ENCODE measurements around the gene ARHGAP15.

The ARHGAP15 gene

GRCh38 chr2:143347901-143348414 is 218.7 kb downstream of the ARHGAP15 start:
- H4K20me1 ChIP-seq (ENCODE audit: insufficient read depth) = no peaks in the 10 kb centered on the region
- no peak overlapping the region for H3K4me3 ChIP-seq (IDR thresholded peaks at IDR 0.05; ENCODE audit: insufficient read depth, low read depth, low read length)
- H3K9ac ChIP-seq = no peak overlapping the region
- TF ChIP-seq CTCF (conservative IDR thresholded peaks at IDR 0.05; ENCODE audit: low read depth, low read length) = no peak
- no peak overlapping the region for H3K27ac ChIP-seq
- no peak overlapping the region for H2AFZ ChIP-seq (ENCODE audit: low read depth)
- H3K4me2 ChIP-seq = no peak overlapping the region
- H3K36me3 ChIP-seq (ENCODE audit: insufficient read depth) = no peaks in the 10 kb centered on the region
- H3K27me3 ChIP-seq (ENCODE audit: insufficient read depth, low read depth) = no peaks in the 10 kb centered on the region
- H3K79me2 ChIP-seq (ENCODE audit: insufficient read depth, low read depth) = no peaks in the 10 kb centered on the region
- H3K4me1 ChIP-seq (ENCODE audit: low read depth, poor library complexity, severe bottlenecking) = no peaks in the 10 kb centered on the region

- no peak for TF ChIP-seq CTCF (conservative IDR thresholded peaks at IDR 0.05; ENCODE audit: low read depth, low read length)
- no peaks in the 10 kb centered on the region for H3K79me2 ChIP-seq (ENCODE audit: insufficient read depth, low read depth)
- no peaks in the 10 kb centered on the region for H3K27me3 ChIP-seq (ENCODE audit: insufficient read depth, low read depth)
- no peak overlapping the region for H3K4me2 ChIP-seq
- H3K4me1 ChIP-seq (ENCODE audit: low read depth, poor library complexity, severe bottlenecking) = no peaks in the 10 kb centered on the region
- no peak overlapping the region for H3K4me3 ChIP-seq (IDR thresholded peaks at IDR 0.05; ENCODE audit: insufficient read depth, low read depth, low read length)
- no peaks in the 10 kb centered on the region for H3K36me3 ChIP-seq (ENCODE audit: insufficient read depth)
- H2AFZ ChIP-seq (ENCODE audit: low read depth) = no peak overlapping the region
- no peak overlapping the region for H3K27ac ChIP-seq
- no peaks in the 10 kb centered on the region for H4K20me1 ChIP-seq (ENCODE audit: insufficient read depth)
- no peak overlapping the region for H3K9ac ChIP-seq
Observed at GRCh38 chr2:143354050-143354750, 225.0 kb downstream of the ARHGAP15 start.

- no peak overlapping the region for H3K9ac ChIP-seq
- H4K20me1 ChIP-seq (ENCODE audit: insufficient read depth) = no peaks in the 10 kb centered on the region
- no peaks in the 10 kb centered on the region for H3K36me3 ChIP-seq (ENCODE audit: insufficient read depth)
- H3K79me2 ChIP-seq (ENCODE audit: insufficient read depth, low read depth) = no peaks in the 10 kb centered on the region
- H2AFZ ChIP-seq (ENCODE audit: low read depth) = no peak overlapping the region
- H3K4me1 ChIP-seq (ENCODE audit: low read depth, poor library complexity, severe bottlenecking) = no peaks in the 10 kb centered on the region
- H3K4me3 ChIP-seq (IDR thresholded peaks at IDR 0.05; ENCODE audit: insufficient read depth, low read depth, low read length) = no peak overlapping the region
- H3K27me3 ChIP-seq (ENCODE audit: insufficient read depth, low read depth) = no peaks in the 10 kb centered on the region
- no peak overlapping the region for H3K4me2 ChIP-seq
- TF ChIP-seq CTCF (conservative IDR thresholded peaks at IDR 0.05; ENCODE audit: low read depth, low read length) = no peak
- no peak overlapping the region for H3K27ac ChIP-seq
Observed at GRCh38 chr2:143355870-143356269, 226.7 kb downstream of the ARHGAP15 start.

GRCh38 chr2:143356336-143356735 is 227.1 kb downstream of the ARHGAP15 start:
- Histone ChIP-seq H3K36me3 (ENCODE audit: insufficient read depth) (no peaks in the 10 kb centered on the region), H2AFZ (ENCODE audit: low read depth) (no peak overlapping the region), H3K27ac (no peak overlapping the region), H3K4me3 (IDR thresholded peaks at IDR 0.05; ENCODE audit: insufficient read depth, low read depth, low read length) (no peak overlapping the region), H3K79me2 (ENCODE audit: insufficient read depth, low read depth) (no peaks in the 10 kb centered on the region), H3K27me3 (ENCODE audit: insufficient read depth, low read depth) (no peaks in the 10 kb centered on the region), H3K4me1 (ENCODE audit: low read depth, poor library complexity, severe bottlenecking) (no peaks in the 10 kb centered on the region), H3K9ac (no peak overlapping the region), H4K20me1 (ENCODE audit: insufficient read depth) (no peaks in the 10 kb centered on the region), H3K4me2 (no peak overlapping the region)
- no peak for TF ChIP-seq CTCF (conservative IDR thresholded peaks at IDR 0.05; ENCODE audit: low read depth, low read length)

Measured in KMS-11 (cell line).